Activated CD8-positive, alpha-beta T cell treated with anti-CD3 and anti-CD28 coated beads for 36 hours (primary cell): ENCODE results near the gene BBIP1. TPM values are rescaled to one million over a fixed set of nuclear protein-coding genes. Genes with fewer than 3 reads are reported as not detected.

Experiments
- ATAC-seq: fragments of 200-7000 bp; cut with Tn5 transposase; one replicate; pipeline ENCODE4 v1.10.0; 2021; ENCODE audit warnings: mild to moderate bottlenecking, moderate library complexity
- CTCF ChIA-PET: fragments of 350-600 bp; sonication (Branson Sonifier 250); formaldehyde crosslinking; loops from one replicate; lab custom pipeline; 2021; ENCODE audit warnings: antibody characterized with exemption; lab: Charles Lee
- POLR2A ChIA-PET: fragments of 350-600 bp; sonication (Branson Sonifier 250); formaldehyde crosslinking; loops from one replicate; lab custom pipeline; 2021; ENCODE audit warnings: antibody characterized with exemption; lab: Charles Lee
- DNase-seq: peaks from one replicate; pipeline ENCODE4 v3.0.0-alpha.2; 2020
- H3K27ac Mint-ChIP-seq: one replicate; pipeline ENCODE4 v1.8.0; 2021; ENCODE audit warnings: mild to moderate bottlenecking, mixed read lengths
- H3K27me3 Mint-ChIP-seq: one replicate; pipeline ENCODE4 v1.8.0; 2021; ENCODE audit warnings: mixed read lengths
- H3K36me3 Mint-ChIP-seq: one replicate; pipeline ENCODE4 v1.8.0; 2021; ENCODE audit warnings: low read depth, mixed read lengths
- H3K4me1 Mint-ChIP-seq: one replicate; pipeline ENCODE4 v1.8.0; 2021; ENCODE audit warnings: low read depth, mixed read lengths
- H3K4me3 Mint-ChIP-seq: one replicate; pipeline ENCODE4 v1.8.0; 2021; ENCODE audit warnings: mild to moderate bottlenecking, moderate library complexity, mixed read lengths
- H3K9me3 Mint-ChIP-seq: one replicate; pipeline ENCODE4 v1.8.0; 2021; ENCODE audit warnings: mixed read lengths
- CTCF ChIP-seq: fragments of 200-600 bp; IDR thresholded peaks from one replicate; pipeline ENCODE4 v1.8.0; 2022; ENCODE audit warnings: antibody characterized with exemption, mild to moderate bottlenecking
- intact Hi-C: fragments of 100-400 bp; cut with micrococcal nuclease; formaldehyde crosslinking; loops from one replicate; pipeline ENCODE4 v1.10.0; 2022
- total RNA-seq, 2 experiments: library from RNA; stranded (reverse); gene quantifications; one replicate each; pipeline ENCODE4 v1.2.3, GENCODE V29; 2021

Gene BBIP1
- total RNA-seq, 2 experiments from 2014 or later, result 41.2 to 44.4 TPM

- peak overlapping the region; percentile 51 for H3K4me3 Mint-ChIP-seq
- ATAC-seq (peak; percentile 63), DNase-seq (peak; percentile 58)
- H3K9me3 Mint-ChIP-seq, result peaks cover 7% of the 10 kb centered on the region
- TF ChIP-seq CTCF, result no peak
- ChIA-PET CTCF (interaction anchor here (1.4 to 2.5 kb wide), 5 partner anchors 9 to 57 kb away, joined by 3 to 15 read pairs (median 5); partner anchors contain the start of gene PDCD4), POLR2A (interaction anchor here (0.7 to 4.6 kb wide), 10 partner anchors 8 to 557 kb away, joined by 3 to 25 read pairs (median 5); no protein-coding TSS in a partner anchor)
- H3K36me3 Mint-ChIP-seq, result peaks cover 23% of the 10 kb centered on the region
- H3K4me1 Mint-ChIP-seq, result peaks cover 85% of the 10 kb centered on the region
- peak overlapping the region; percentile 92 for H3K27ac Mint-ChIP-seq
- H3K27me3 Mint-ChIP-seq, result no peaks in the 10 kb centered on the region
- intact Hi-C loops, result no loop called here
Observed at GRCh38 chr10:110860576-110861241, 58.3 kb downstream of the BBIP1 start.

- ChIA-PET POLR2A (interaction anchor here (0.9 to 4.6 kb wide), 9 partner anchors 10 to 556 kb away, joined by 3 to 25 read pairs (median 3); partner anchors contain the start of gene PDCD4), CTCF (interaction anchor here (0.9 to 2.5 kb wide), 5 partner anchors 9 to 112 kb away, joined by 3 to 10 read pairs (median 5); no protein-coding TSS in a partner anchor)
- peak overlapping the region; percentile 29 for H3K4me3 Mint-ChIP-seq
- DNase-seq, result no peak
- no peaks in the 10 kb centered on the region for H3K27me3 Mint-ChIP-seq
- H3K4me1 Mint-ChIP-seq, result peaks cover 79% of the 10 kb centered on the region
- peaks cover 8% of the 10 kb centered on the region for H3K9me3 Mint-ChIP-seq
- ATAC-seq, result no peak
- peak overlapping the region; percentile 92 for H3K27ac Mint-ChIP-seq
- peaks cover 23% of the 10 kb centered on the region for H3K36me3 Mint-ChIP-seq
- TF ChIP-seq CTCF, result no peak
- intact Hi-C loops, result loop anchor here (5.0 kb wide), 1 partner anchor 58 kb away; no protein-coding TSS in a partner anchor
Observed at GRCh38 chr10:110859973-110860376, 59.0 kb downstream of the BBIP1 start.

- ChIA-PET CTCF (interaction anchor here (0.9 to 2.5 kb wide), 11 partner anchors 8 to 113 kb away, joined by 3 to 10 read pairs (median 5); partner anchors contain the start of gene PDCD4), POLR2A (interaction anchor here (0.7 to 4.6 kb wide), 9 partner anchors 9 to 109 kb away, joined by 3 to 25 read pairs (median 4); partner anchors contain the start of gene PDCD4)
- intact Hi-C loops, result loop anchor here (5.0 kb wide), 1 partner anchor 57 kb away; no protein-coding TSS in a partner anchor
- Mint-ChIP-seq H3K9me3 (peaks cover 11% of the 10 kb centered on the region), H3K36me3 (peaks cover 23% of the 10 kb centered on the region), H3K27me3 (no peaks in the 10 kb centered on the region), H3K4me3 (peak overlapping the region; percentile 29), H3K4me1 (peaks cover 76% of the 10 kb centered on the region), H3K27ac (peak overlapping the region; percentile 92)
- no peak for DNase-seq
- no peak for ATAC-seq
- no peak for TF ChIP-seq CTCF
Observed at GRCh38 chr10:110859206-110859972, 59.6 kb downstream of the BBIP1 start.

GRCh38 chr10:110858297-110858934 lies 60.6 kb downstream of the BBIP1 start:
- no peak for ATAC-seq
- intact Hi-C loops, result loop anchor here (5.0 kb wide), 1 partner anchor 56 kb away; no protein-coding TSS in a partner anchor
- Mint-ChIP-seq H3K4me1 (peaks cover 75% of the 10 kb centered on the region), H3K27me3 (no peaks in the 10 kb centered on the region), H3K4me3 (no peak overlapping the region), H3K36me3 (peaks cover 23% of the 10 kb centered on the region), H3K9me3 (peaks cover 11% of the 10 kb centered on the region), H3K27ac (peak overlapping the region; percentile 85)
- no peak for TF ChIP-seq CTCF
- ChIA-PET POLR2A (interaction anchor here (0.8 to 4.6 kb wide), 14 partner anchors 9 to 108 kb away, joined by 3 to 25 read pairs (median 6); partner anchors contain the start of gene PDCD4), CTCF (interaction anchor here (0.7 to 2.4 kb wide), 12 partner anchors 9 to 115 kb away, joined by 3 to 10 read pairs (median 4); partner anchors contain the start of gene PDCD4)
- no peak for DNase-seq
